ENCODE results near the gene SKIC2. TPM values are rescaled to one million over a fixed set of nuclear protein-coding genes. Genes with fewer than 3 reads are reported as not detected.
"Not testable (repeated sequence)": the region's sequence is repeated elsewhere in the genome, so short reads cannot be mapped to it uniquely, and the experiment has no call there.

Gene SKIC2
- total RNA-seq, 1 donor from 2014 or later, result 25.4 TPM

DNA sequence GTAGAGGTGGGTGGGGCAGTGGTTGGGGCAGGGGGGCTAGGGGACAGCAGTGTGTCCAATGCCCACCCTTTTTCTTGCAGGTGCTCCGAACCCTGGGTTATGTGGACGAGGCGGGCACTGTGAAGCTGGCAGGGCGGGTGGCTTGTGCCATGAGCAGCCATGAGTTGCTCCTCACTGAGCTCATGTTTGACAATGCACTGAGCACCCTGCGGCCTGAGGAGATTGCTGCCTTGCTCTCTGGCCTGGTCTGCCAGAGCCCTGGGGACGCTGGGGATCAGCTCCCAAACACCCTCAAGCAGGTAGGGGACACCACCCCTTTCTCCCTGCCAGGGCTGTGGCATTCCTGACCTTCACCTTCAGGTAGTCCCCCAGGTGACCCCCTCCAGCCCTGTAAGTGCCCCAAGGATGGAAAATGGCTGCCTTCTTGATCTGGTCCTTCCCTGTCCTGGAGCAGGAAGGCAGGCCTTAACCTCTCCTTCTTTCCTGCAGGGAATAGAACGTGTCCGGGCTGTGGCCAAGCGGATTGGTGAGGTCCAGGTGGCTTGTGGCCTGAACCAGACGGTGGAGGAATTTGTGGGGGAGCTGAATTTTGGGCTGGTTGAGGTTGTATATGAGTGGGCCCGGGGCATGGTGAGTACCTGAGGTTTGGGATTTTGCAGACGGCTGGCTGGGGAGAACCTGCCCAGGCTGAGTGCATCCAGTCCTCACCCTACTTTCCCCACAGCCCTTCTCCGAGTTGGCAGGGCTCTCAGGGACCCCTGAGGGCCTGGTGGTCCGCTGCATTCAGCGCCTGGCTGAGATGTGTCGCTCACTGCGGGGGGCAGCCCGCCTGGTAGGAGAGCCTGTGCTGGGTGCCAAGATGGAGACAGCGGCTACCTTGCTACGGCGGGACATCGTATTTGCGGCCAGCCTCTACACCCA, 10.1 kb downstream of the SKIC2 start:
- DNase-seq (ENCODE audit: low read depth in 2 of 2), result no peak

- DNase-seq (ENCODE audit: low read depth in 2 of 2), result no peak
Measured at GRCh38 chr6:31969712-31970603, 11.0 kb downstream of the SKIC2 start.

GRCh38 chr6:31970604-31971271, 11.8 kb downstream of the SKIC2 start:
- DNase-seq (ENCODE audit: low read depth in 2 of 2), result no peak

DNA sequence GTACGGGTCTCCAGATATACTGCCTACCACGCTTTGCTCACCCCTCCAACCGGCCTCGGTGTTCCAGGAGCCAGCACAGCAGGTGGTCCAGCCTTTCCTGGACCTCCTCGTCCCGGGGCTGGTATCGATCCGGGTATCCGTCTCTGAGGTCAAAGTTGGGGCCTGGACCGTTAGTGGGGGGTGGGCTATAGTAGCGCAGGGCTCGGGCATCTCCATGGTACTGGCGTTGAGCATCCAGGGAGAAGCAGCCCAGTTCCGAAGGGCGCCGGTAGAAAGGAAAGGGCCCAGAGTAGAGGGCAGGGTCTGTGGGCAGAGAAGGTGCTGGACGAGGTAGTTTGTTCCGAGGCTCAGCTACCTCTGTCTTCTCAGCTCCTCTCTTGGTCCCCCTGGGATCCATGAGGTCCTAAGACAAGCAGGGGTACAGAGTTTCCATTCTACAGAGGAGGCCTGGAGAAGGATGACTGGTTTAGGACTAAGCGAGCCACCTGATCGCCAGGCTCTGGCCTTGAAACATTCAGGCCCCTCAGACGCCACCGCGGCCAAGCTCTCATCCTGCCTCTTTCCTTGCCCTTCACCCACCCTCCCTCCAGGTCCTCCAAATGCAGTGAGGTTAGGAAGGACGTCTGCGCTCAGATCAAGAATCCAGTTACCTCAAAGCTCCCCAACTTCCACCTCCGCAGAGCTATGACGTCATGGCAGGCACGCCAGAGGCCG, 12.5 kb downstream of the SKIC2 start:
- DNase-seq (ENCODE audit: low read depth in 2 of 2), result no peak

- peak; percentile 98 to 99 for DNase-seq (ENCODE audit: low read depth in 2 of 2)
Measured at GRCh38 chr6:31971993-31972708, 13.2 kb downstream of the SKIC2 start, which contains the start of gene DXO. Gene DXO, minus strand, starts transcription at chr6:31972138. Its CDS starts 463 bp downstream, at chr6:31971675.

- DNase-seq (ENCODE audit: low read depth in 2 of 2), result peak; percentile 23 to 40
Measured at GRCh38 chr6:31972709-31973350, 13.9 kb downstream of the SKIC2 start.

DNA sequence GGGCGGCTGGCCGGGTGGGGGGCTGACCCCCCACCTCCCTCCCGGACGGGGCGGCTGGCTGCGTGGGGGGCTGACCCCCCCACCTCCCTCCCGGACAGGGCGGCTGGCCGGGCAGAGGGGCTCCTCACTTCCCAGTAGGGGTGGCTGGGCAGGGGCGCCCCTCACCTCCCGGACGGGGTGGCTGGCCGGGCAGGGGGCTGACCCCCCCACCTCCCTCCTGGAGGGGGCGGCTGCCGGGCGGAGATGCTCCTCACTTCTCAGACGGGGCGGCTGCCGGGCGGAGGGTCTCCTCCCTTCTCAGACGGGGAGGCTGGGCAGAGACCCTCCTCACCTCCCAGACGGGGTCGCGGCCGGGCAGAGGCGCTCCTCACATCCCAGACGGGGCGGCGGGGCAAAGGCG, 17.1 kb downstream of the SKIC2 start:
- DNase-seq (ENCODE audit: low read depth in 2 of 2), result not testable (repeated sequence)

DNA sequence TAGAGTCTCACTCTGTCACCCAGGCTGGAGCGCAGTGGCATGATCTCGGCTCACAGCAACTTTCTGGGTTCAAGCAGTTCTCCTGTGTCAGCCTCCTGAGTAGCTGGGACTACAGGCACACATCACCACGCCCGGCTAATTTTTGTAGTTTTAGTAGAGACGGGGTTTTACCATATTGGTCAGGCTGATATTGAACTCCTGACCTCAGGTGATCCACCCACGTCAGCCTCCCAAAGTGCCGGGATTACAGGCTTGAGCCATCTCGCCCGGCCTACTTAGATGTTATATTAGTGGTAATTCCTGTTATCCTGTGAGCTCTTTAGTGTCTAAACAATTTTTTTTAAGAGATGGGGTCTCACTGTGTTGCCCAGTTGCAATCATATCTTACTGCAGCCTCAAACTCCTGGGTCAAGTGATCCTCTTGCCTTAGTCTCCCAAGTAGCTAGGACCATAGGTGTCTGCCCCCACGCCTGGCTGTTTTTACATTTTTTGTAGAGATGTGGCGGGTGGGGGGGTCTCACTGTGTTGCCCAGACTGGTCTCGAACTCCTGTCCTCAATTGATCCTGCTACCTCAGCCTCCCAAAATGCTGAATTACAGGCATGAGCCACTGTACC, 18.9 kb downstream of the SKIC2 start:
- no peak for DNase-seq (ENCODE audit: low read depth in 2 of 2)

- DNase-seq (ENCODE audit: low read depth in 2 of 2), result no peak
Measured at GRCh38 chr6:31978831-31979230, 19.9 kb downstream of the SKIC2 start.

DNA sequence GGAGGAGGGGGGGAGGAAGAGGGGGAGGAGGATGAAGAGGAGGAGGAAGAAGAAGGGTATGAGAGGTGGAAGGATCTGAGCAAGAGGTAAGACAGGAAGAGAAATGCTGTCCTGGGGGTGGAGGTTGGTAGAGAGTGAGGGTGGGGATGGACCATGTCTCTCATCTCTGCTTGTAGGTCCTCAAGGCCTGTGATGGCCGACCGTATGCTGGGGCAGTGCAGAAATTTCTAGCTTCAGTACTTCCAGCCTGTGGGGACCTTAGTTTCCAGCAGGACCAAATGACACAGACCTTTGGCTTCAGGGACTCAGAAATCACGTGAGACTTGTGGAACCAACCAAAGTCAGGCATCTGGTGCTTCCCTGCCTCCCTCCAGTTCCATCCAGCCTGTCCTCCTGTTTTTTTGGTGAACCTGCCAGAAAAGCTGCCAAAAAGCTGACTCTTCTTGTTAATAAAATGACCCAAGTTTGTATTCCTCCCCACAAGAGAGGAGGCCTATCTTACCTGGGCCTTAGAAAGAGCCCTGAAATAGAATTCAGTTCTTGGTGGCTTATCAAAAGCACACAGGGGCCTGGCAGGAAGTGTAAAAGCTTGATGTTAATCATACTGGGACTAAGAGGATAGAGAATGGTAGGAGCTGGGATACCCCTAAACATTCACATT, 20.4 kb downstream of the SKIC2 start:
- DNase-seq (ENCODE audit: low read depth in 2 of 2), result no peak

DNA sequence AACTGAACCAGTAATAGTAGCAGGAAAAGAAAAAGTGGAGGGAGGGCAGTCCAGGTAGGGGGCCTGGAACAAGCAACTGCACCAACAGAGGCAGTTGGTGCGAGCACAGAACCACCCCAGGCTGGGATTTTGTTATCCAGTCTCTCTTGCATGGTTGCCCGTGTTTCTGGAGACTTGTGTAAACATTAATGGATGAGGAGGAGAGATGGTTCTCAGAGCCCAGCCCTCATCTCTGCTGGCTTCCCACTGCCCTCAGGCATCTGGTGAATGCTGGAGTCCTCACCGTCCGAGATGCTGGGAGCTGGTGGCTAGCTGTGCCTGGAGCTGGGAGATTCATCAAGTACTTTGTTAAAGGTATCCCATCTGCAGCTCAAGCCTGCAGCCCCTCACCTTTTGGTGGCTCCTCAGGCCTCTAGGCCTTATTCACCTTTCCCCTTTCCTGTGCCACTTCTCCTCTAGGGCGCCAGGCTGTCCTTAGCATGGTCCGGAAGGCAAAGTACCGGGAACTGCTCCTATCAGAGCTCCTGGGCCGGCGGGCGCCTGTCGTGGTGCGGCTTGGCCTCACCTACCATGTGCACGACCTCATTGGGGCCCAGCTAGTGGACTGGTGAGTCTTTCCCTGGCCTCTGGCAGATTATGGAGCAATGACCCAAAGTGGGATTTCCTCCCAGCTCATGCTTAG, 21.4 kb downstream of the SKIC2 start:
- DNase-seq (ENCODE audit: low read depth in 2 of 2), result not testable (repeated sequence)

GRCh38 chr6:31980998-31981397, 22.0 kb downstream of the SKIC2 start:
- not testable (repeated sequence) for DNase-seq (ENCODE audit: low read depth in 2 of 2)

DNA sequence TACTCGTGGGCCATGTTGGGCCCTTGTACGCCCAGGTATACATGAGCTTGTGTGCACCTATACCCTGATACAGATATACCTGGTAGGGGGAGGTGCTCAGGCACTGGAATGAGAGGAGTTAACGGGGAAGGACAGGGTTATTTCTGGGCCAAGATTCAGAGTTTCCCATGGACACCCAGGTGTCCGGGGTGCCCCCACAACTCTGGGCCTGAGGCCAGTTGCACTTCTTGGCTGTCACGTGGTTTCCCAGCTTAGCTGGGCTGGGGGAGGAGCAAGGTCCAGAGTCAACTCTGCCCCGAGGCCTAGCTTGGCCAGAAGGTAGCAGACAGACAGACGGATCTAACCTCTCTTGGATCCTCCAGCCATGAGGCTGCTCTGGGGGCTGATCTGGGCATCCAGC, 22.8 kb downstream of the SKIC2 start, which contains the start of gene C4A:
C4A (plus strand) TSS at position 314 of the 400 bp plus-strand sequence; CDS start at position 365, 51 bp downstream.
- not testable (repeated sequence) for DNase-seq (ENCODE audit: low read depth in 2 of 2)

- DNase-seq (ENCODE audit: low read depth in 2 of 2), result not testable (repeated sequence)
Measured at GRCh38 chr6:31989363-31989762, 30.4 kb downstream of the SKIC2 start.

- DNase-seq (ENCODE audit: low read depth in 2 of 2), result not testable (repeated sequence)
Measured at GRCh38 chr6:31994421-31994820, 35.4 kb downstream of the SKIC2 start.

DNA sequence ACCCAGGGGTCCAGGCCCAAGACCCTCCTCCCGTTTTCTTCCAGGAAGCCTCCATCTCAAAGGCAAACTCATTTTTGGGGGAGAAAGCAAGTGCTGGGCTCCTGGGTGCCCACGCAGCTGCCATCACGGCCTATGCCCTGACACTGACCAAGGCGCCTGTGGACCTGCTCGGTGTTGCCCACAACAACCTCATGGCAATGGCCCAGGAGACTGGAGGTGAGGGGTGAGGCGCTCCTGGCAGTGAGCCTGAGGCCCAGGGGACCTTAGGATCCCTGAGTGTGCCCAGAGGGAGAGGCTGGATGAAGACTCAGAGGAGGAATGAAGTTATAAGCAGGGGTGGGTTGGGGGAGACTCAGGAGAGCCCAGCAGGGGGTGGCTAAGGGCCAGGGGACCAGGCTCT, 37.4 kb downstream of the SKIC2 start:
- DNase-seq (ENCODE audit: low read depth in 2 of 2), result not testable (repeated sequence)

- not testable (repeated sequence) for DNase-seq (ENCODE audit: low read depth in 2 of 2)
Measured at GRCh38 chr6:32002546-32003268, 43.7 kb downstream of the SKIC2 start.
